ENCODE results near the gene CCL8.

Gene CCL8

DNA sequence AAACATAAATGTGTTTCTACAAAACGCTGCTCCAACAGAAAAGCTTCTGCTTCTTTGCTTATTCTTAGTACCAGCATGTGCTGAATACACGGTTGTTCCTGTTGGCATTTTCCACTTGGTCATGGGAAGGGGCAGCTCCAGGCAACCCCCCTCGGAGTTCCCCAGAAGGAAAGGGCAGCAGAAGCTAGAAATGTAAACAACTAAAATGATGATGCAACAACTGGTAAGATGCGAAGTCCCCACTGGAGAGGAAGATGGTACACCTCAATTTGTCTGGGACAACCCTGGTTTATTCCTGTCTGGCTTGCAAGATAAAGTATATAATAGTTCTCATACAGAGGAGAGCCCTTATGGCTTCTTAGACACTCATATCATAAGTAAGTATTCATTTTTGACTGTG, 27.8 kb downstream of the CCL8 start:
- no peak overlapping the region for H3K4me3 ChIP-seq (ENCODE audit: low read depth, low read length)
- H3K36me3 ChIP-seq = no peaks in the 10 kb centered on the region
- H3K9me3 ChIP-seq = no peaks in the 10 kb centered on the region
- H3K4me1 ChIP-seq = no peaks in the 10 kb centered on the region
- no peak for DNase-seq
- peaks cover 21% of the 10 kb centered on the region for H3K27me3 ChIP-seq
- no peak for TF ChIP-seq CTCF (IDR thresholded peaks at IDR 0.05; ENCODE audit: low read depth, low read length)

- H3K9me3 ChIP-seq = no peaks in the 10 kb centered on the region
Measured at GRCh38 chr17:34349751-34350150, 30.5 kb downstream of the CCL8 start.

GRCh38 chr17:34351096-34351495, 31.9 kb downstream of the CCL8 start:
- H3K4me3 ChIP-seq (ENCODE audit: low read depth, low read length) = no peak overlapping the region
- TF ChIP-seq CTCF (IDR thresholded peaks at IDR 0.05; ENCODE audit: low read depth, low read length) = no peak
- H3K9me3 ChIP-seq = no peaks in the 10 kb centered on the region
- no peak for DNase-seq
- H3K36me3 ChIP-seq = no peaks in the 10 kb centered on the region
- H3K4me1 ChIP-seq = no peaks in the 10 kb centered on the region
- H3K27me3 ChIP-seq = peaks cover 14% of the 10 kb centered on the region

More at GRCh38 chr17:34349751-34350150, 30.5 kb downstream of the CCL8 start:
- Histone ChIP-seq H3K4me1 (no peaks in the 10 kb centered on the region), H3K36me3 (no peaks in the 10 kb centered on the region), H3K27me3 (peaks cover 17% of the 10 kb centered on the region), H3K4me3 (ENCODE audit: low read depth, low read length) (no peak overlapping the region)
- no peak for TF ChIP-seq CTCF (IDR thresholded peaks at IDR 0.05; ENCODE audit: low read depth, low read length)
- DNase-seq = no peak

- Histone ChIP-seq H3K36me3 (no peaks in the 10 kb centered on the region), H3K27me3 (peaks cover 11% of the 10 kb centered on the region; the same call in 1 of the 2 replicates), H3K4me1 (no peaks in the 10 kb centered on the region), H3K9me3 (no peaks in the 10 kb centered on the region), H3K4me3 (ENCODE audit: low read depth, low read length) (no peak overlapping the region)
- no peak for TF ChIP-seq CTCF (IDR thresholded peaks at IDR 0.05; ENCODE audit: low read depth, low read length)
- no peak for DNase-seq
Measured at GRCh38 chr17:34352191-34352590, 33.0 kb downstream of the CCL8 start.

DNA sequence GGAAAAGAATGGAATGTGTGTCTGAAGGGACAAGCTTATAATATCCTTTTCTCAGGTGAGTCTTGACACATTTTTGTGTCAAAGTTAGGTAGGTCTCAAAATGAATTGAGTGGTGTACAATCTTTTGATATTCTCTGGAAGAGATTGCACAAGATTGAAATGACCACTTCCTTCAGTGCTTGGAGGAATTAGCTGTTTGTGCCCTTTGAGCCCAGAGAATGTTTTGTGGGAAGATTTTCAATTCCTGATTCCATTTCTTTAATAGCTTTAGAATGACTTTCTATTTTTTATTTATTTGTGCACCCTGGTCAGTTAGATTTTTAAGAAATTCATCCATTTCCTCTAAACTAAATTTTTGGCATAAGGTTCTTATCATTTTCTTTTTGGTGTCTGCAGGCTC, 35.4 kb downstream of the CCL8 start:
- no peak for TF ChIP-seq CTCF (IDR thresholded peaks at IDR 0.05; ENCODE audit: low read depth, low read length)
- DNase-seq = no peak
- H3K4me1 ChIP-seq = no peaks in the 10 kb centered on the region
- no peaks in the 10 kb centered on the region for H3K9me3 ChIP-seq
- H3K27me3 ChIP-seq = peaks cover 2% of the 10 kb centered on the region; the same call in 1 of the 2 replicates
- no peak overlapping the region for H3K4me3 ChIP-seq (ENCODE audit: low read depth, low read length)
- no peaks in the 10 kb centered on the region for H3K36me3 ChIP-seq

- Histone ChIP-seq H3K4me1 (no peaks in the 10 kb centered on the region), H3K4me3 (ENCODE audit: low read depth, low read length) (no peak within 1 kb of the TSS)
- no peak for TF ChIP-seq CTCF (IDR thresholded peaks at IDR 0.05; ENCODE audit: low read depth, low read length)
Measured at GRCh38 chr17:34356194-34356593, 37.0 kb downstream of the CCL8 start, which contains the start of gene CCL13. Gene CCL13, plus strand, starts transcription at chr17:34356480. Its CDS starts 47 bp downstream, at chr17:34356527.

More at GRCh38 chr17:34356194-34356593, 37.0 kb downstream of the CCL8 start, which contains the start of gene CCL13:
- Histone ChIP-seq H3K27me3 (peaks cover 2% of the 10 kb centered on the region; the same call in 1 of the 2 replicates), H3K36me3 (no peaks in the 10 kb centered on the region), H3K9me3 (no peaks in the 10 kb centered on the region)
- DNase-seq = no peak

Data from BE2C (cell line).